K562 treated with DMSO at 1 percent for 4 hours (cell line): ENCODE measurements around the gene RNU11. TPM values are rescaled to one million over a fixed set of nuclear protein-coding genes. Genes with fewer than 3 reads are reported as not detected.

Experiments used
- total RNA-seq: library from RNA; unstranded; fragments of 300-600 nt; gene quantifications from 2 replicates; pipeline ENCODE4 v1.2.3, GENCODE V29; 2022; ENCODE audit not compliant: insufficient read depth

Gene RNU11
- not detected in 2 replicates for total RNA-seq

DNA sequence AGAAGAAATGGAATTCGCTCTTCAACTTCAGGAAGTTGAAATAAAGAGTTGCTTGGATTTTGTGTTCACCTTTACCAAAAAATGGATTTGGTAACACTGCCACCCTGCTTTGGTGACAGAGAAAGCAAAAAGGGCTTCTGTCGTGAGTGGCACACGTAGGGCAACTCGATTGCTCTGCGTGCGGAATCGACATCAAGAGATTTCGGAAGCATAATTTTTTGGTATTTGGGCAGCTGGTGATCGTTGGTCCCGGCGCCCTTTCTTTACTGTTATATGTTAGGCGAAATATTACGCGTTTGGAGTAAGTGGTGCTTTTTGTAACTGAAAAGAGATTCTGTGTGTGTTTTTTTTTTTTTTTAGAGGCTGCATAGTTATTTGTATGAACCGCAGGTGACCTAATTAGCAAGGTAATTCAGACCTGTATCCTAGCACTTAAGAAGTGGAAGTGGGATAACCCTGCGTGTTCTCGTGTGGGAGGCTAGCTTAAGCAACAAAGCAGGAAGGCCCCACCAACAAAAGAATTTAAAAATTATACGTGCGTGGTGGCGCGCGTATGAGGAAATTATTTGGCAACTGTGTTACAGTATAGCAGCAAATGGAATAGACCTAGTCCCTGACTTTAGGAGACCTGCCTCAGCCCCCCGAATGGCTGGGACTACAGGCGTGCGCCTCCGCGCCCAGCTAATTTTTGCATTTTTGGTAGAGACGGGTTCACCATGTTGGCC, at the start of gene RNU11:
RNU11 (plus strand) TSS at position 127 of the 725 bp plus-strand sequence.

DNA sequence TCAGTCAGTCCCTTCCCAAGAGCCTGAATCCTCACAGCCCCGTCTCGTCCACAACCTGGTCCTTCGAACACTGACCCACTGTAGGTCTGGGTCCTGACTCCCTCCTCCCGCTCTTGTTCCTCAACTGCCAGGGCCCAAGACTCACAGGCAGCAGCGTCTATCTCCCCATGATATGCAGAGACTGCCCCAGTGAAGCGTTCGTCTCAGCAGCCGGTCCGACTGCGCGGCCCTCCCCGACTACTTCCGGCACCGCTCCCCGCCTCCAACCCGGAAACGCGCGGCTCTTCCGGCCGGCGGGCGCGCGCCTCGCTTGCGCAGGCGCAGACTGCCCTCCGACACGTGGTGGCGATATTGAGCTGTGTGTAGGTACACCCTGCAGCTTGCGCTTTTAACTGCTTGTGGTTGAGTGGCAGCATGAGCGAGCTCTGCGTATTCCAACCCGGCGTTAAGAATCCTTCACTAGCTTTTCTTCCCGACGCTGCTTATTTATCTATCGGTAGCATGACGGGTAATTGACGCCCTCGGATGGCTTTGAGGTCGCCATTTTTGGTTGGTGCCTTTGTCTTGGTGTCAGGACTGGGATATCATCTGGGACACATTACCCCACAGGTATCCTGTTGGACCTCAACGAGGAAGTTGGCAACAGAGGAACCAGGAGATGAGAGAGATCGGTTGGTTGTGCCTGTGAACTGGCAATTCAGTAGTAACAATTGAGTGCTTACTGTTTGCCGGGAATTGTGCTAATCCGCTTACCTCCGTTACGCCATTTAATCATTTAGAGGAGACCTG, 5.4 kb upstream of the RNU11 start, which contains the start of gene TAF12:
TAF12 (minus strand) TSS at position 221 of the 789 bp plus-strand sequence. CDS start 20,986 bp downstream, outside the sequence.

DNA sequence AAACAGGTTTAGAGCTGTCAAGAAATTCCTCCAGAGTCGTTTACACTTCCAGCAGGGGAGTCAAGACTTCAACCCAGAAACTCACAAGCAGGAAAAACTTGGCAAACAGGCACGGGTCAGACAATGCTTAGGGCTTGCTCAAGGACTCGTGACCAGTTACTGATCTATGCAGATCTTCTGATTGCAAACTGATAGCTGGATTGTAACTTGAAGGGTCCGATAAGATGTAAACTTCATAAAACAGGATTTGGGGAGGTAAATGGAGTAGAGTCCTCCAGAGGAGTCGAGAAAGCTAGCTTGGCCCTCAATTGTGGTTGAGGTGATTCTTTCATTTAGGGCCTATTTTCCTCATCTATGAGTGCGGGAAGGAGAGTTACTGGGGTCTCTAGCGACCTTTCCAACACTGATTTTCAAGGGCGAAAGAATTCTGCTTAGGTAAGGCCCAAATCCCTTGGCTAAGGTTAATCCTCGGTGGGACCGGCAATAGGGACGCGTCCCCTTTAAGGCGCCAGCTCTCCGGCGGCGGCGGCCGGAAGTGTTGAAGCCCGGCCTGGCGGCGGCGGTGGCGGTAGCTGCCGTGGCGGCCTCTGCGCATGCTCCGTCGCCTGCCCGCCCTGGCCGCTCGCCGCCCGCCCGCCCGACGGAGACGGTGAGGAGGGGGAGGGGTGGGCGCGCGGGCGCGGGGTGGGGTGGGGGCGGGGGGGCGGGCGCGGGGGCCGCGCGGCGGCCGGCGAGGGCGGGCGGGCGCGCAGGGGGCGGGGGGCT, 20.0 kb downstream of the RNU11 start, which contains the start of gene GMEB1:
GMEB1 (plus strand) TSS at position 594 of the 765 bp plus-strand sequence. CDS start 14,829 bp downstream, outside the sequence.

Other genes starting within 250 kb of the RNU11 start
- 239 and 259 TPM in 2 replicates for gene RCC1, start 142.6 kb upstream of the RNU11 start, total RNA-seq
- gene TRNAU1AP, start 95.5 kb upstream of the RNU11 start, total RNA-seq = 27.8 and 34.1 TPM in 2 replicates
- 0.53 and 1.4 TPM in 2 replicates for gene RAB42, start 56.3 kb upstream of the RNU11 start, total RNA-seq
- 34.6 and 36.4 TPM in 2 replicates for gene TAF12, start 5.5 kb upstream of the RNU11 start, total RNA-seq
- 7.7 and 11.3 TPM in 2 replicates for gene GMEB1, start 20.2 kb downstream of the RNU11 start, total RNA-seq
- 46.1 and 60.5 TPM in 2 replicates for gene YTHDF2, start 88.3 kb downstream of the RNU11 start, total RNA-seq
- gene OPRD1, start 163.6 kb downstream of the RNU11 start, total RNA-seq = 0.12 and 0.15 TPM in 2 replicates